ENCODE data around the gene TRAPPC10.

The TRAPPC10 gene

GRCh38 chr21:44047996-44048560 lies 36.0 kb downstream of the TRAPPC10 start:
- DNase-seq: no peak

- DNase-seq: no peak
Measured at GRCh38 chr21:44049182-44049581, 37.1 kb downstream of the TRAPPC10 start.

GRCh38 chr21:44049606-44050005 lies 37.5 kb downstream of the TRAPPC10 start:
- no peak for DNase-seq

- no peak for DNase-seq
Measured at GRCh38 chr21:44050276-44050675, 38.2 kb downstream of the TRAPPC10 start.

- DNase-seq: no peak
Measured at GRCh38 chr21:44051462-44051941, 39.4 kb downstream of the TRAPPC10 start.

- DNase-seq: no peak
Measured at GRCh38 chr21:44052071-44052829, 40.1 kb downstream of the TRAPPC10 start.

- no peak for DNase-seq
Measured at GRCh38 chr21:44052830-44053226, 40.7 kb downstream of the TRAPPC10 start.

GRCh38 chr21:44053567-44053966 lies 41.5 kb downstream of the TRAPPC10 start:
- no peak for DNase-seq

- no peak for DNase-seq
Measured at GRCh38 chr21:44054710-44055109, 42.6 kb downstream of the TRAPPC10 start.

GRCh38 chr21:44057055-44057454 lies 44.9 kb downstream of the TRAPPC10 start:
- no peak for DNase-seq

GRCh38 chr21:44057960-44058651 lies 46.0 kb downstream of the TRAPPC10 start:
- no peak for DNase-seq

GRCh38 chr21:44058652-44058964 lies 46.5 kb downstream of the TRAPPC10 start:
- DNase-seq: no peak

GRCh38 chr21:44058981-44059380 lies 46.9 kb downstream of the TRAPPC10 start:
- no peak for DNase-seq

GRCh38 chr21:44059710-44060109 lies 47.6 kb downstream of the TRAPPC10 start:
- DNase-seq: no peak

- no peak for DNase-seq
Measured at GRCh38 chr21:44062380-44062779, 50.3 kb downstream of the TRAPPC10 start.

GRCh38 chr21:44063151-44063912 lies 51.2 kb downstream of the TRAPPC10 start:
- no peak for DNase-seq

GRCh38 chr21:44064852-44065403 lies 52.8 kb downstream of the TRAPPC10 start:
- no peak for DNase-seq

GRCh38 chr21:44065428-44065827 lies 53.3 kb downstream of the TRAPPC10 start:
- DNase-seq: no peak

- DNase-seq: no peak
Measured at GRCh38 chr21:44066116-44066515, 54.0 kb downstream of the TRAPPC10 start.

GRCh38 chr21:44067011-44067839 lies 55.1 kb downstream of the TRAPPC10 start:
- no peak for DNase-seq

- DNase-seq: no peak
Measured at GRCh38 chr21:44070391-44070790, 58.3 kb downstream of the TRAPPC10 start.
